ENCODE results near the gene LIMK1.
"Not testable (repeated sequence)": the region's sequence is repeated elsewhere in the genome, so short reads cannot be mapped to it uniquely, and the experiment has no call there.

LIMK1 gene

GRCh38 chr7:74084722-74085578, 1.3 kb downstream of the LIMK1 start:
- no peak for DNase-seq

- DNase-seq: no peak
These were observed 4.3 kb downstream of the LIMK1 start for GRCh38 chr7:74087791-74088453.

- no peak for DNase-seq
These were observed 8.8 kb downstream of the LIMK1 start for GRCh38 chr7:74092321-74092963.

GRCh38 chr7:74092964-74093471, 9.4 kb downstream of the LIMK1 start:
- DNase-seq: no peak

- DNase-seq: no peak
These were observed 10.1 kb downstream of the LIMK1 start for GRCh38 chr7:74093671-74094223.

GRCh38 chr7:74094224-74095101, 10.9 kb downstream of the LIMK1 start:
- DNase-seq: no peak

DNA sequence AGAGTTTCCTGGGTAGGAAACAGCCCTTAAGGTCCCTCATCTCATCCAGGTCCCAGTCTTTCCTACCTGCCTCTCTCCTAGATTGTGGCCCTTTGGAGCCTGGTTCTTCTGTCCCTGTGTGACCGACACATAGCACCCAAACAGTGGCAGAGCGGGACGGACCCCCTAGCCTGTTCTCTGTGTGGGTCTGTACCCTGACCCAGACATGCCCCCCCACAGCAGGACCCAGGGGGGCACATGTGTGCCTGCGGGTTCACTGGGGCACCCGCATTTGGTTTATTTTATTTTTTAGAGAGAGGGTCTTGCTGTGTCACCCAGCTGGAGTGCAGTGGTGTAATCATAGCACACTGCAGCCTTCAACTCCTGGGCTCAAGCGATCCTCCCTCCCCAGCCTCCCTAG, 11.5 kb downstream of the LIMK1 start:
- DNase-seq: no peak

GRCh38 chr7:74097937-74098614, 14.5 kb downstream of the LIMK1 start:
- no peak for DNase-seq

- no peak for DNase-seq
These were observed 15.4 kb downstream of the LIMK1 start for GRCh38 chr7:74099031-74099430.

DNA sequence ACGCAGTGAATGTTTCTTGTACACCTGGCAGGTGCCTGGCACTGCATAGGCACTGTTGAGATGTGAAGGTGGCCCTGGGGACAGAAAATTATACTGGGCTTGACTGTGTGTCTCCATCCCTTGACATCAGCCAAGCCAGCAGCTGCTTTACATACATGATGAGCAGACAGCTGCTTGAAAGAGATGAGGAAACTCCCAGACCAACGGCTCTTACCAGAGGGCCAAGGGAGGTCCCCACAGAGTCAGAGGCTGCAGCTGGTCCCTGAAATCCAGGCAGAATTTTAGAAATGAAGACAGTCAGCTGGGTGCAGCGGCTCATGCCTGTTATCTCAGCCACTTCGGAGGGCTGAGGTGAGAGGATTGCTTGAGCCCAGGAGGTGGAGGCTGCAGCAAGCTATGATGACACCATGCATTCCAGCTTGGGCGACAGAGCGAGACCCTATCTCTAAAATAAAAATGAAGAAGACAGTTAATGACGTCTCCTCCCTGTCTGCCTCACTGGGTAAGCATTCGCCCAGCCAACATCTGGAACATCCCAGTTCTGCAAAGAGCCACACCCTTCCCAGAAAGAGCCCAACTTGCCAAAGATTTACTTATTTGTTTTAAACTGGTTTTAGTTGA, 17.6 kb downstream of the LIMK1 start:
- no peak for DNase-seq

GRCh38 chr7:74103219-74103772, 19.7 kb downstream of the LIMK1 start:
- DNase-seq: no peak

- no peak for DNase-seq
These were observed 21.1 kb downstream of the LIMK1 start for GRCh38 chr7:74104702-74105101.

GRCh38 chr7:74105992-74106391, 22.4 kb downstream of the LIMK1 start:
- DNase-seq: no peak

DNA sequence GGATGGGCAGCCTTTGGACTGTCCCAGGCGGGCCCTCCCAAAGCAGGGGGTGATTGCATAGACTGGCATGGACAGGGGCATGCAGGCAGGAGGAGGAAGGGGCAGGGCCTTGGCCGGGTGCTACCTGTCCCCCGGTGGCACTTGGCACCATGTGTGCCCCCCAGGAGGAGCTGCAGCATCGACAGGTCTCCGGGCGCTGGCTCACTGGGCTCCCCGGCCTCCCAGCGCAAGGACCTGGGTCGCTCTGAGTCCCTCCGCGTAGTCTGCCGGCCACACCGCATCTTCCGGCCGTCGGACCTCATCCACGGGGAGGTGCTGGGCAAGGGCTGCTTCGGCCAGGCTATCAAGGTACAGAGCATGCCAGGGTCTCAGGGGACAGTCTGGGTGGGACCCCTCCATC, 23.2 kb downstream of the LIMK1 start:
- no peak for DNase-seq

- no peak for DNase-seq
These were observed 31.7 kb downstream of the LIMK1 start for GRCh38 chr7:74115326-74115725.

GRCh38 chr7:74116356-74116755, 32.8 kb downstream of the LIMK1 start:
- no peak for DNase-seq

- DNase-seq: no peak
These were observed 36.2 kb downstream of the LIMK1 start for GRCh38 chr7:74119831-74120230.

DNA sequence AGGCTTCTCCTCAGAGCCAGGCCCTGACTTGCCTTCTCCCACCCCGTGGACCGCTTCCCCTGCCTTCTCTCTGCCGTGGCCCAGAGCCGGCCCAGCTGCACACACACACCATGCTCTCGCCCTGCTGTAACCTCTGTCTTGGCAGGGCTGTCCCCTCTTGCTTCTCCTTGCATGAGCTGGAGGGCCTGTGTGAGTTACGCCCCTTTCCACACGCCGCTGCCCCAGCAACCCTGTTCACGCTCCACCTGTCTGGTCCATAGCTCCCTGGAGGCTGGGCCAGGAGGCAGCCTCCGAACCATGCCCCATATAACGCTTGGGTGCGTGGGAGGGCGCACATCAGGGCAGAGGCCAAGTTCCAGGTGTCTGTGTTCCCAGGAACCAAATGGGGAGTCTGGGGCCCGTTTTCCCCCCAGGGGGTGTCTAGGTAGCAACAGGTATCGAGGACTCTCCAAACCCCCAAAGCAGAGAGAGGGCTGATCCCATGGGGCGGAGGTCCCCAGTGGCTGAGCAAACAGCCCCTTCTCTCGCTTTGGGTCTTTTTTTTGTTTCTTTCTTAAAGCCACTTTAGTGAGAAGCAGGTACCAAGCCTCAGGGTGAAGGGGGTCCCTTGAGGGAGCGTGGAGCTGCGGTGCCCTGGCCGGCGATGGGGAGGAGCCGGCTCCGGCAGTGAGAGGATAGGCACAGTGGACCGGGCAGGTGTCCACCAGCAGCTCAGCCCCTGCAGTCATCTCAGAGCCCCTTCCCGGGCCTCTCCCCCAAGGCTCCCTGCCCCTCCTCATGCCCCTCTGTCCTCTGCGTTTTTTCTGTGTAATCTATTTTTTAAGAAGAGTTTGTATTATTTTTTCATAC, 38.0 kb downstream of the LIMK1 start:
- no peak for DNase-seq

DNA sequence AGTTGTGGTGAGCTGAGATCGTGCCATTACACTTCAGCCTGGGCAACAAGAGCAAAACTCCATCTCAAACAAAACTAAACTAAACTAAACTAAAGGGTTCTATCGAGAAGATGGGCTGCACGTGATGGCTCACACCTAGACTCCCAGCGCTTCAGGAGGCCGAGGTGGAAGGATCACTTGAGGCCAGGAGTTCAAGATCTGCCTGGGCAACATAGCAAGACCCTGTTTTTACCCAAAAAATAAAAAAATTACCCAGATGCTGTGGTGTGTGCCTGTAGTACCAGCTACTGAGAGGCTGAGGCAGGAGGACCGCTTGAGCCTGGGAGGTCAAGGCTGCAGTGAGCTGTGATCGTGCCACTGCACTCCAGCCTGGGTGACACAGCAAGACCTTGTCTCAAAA, 40.3 kb downstream of the LIMK1 start:
- not testable (repeated sequence) for DNase-seq

Measured in RPMI8226 (cell line).